Activated T-cell treated with anti-CD3 and anti-CD28 coated beads for 1 hour (primary cell): ENCODE results near the gene AKIRIN2.
"Not testable (repeated sequence)": the region's sequence is repeated elsewhere in the genome, so short reads cannot be mapped to it uniquely, and the experiment has no call there.

Experiments
- DNase-seq: peaks from one replicate; pipeline ENCODE4 v3.0.0-alpha.2; 2020; ENCODE audit warnings: low read depth

Gene AKIRIN2

GRCh38 chr6:87687893-87688292 lies 14.1 kb downstream of the AKIRIN2 start:
- not testable (repeated sequence) for DNase-seq

DNA sequence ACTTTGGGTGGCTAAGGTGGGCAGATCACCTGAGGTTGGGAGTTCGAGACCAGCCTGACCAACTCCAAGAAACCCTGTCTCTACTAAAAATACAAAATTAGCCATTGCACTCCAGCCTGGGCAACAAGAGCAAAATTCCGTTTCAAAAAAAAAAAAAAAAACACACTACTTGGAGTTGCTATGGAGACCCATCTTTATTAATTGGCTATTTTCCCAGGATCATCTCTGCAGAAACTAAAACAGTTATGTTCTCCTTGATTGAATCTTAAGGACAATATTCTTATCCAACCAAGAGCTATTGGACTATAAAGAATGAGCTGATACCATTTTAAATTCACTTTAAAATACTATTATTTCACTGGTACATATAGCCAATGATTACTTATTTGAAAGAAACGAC lies 14.7 kb downstream of the AKIRIN2 start:
- no peak for DNase-seq

DNA sequence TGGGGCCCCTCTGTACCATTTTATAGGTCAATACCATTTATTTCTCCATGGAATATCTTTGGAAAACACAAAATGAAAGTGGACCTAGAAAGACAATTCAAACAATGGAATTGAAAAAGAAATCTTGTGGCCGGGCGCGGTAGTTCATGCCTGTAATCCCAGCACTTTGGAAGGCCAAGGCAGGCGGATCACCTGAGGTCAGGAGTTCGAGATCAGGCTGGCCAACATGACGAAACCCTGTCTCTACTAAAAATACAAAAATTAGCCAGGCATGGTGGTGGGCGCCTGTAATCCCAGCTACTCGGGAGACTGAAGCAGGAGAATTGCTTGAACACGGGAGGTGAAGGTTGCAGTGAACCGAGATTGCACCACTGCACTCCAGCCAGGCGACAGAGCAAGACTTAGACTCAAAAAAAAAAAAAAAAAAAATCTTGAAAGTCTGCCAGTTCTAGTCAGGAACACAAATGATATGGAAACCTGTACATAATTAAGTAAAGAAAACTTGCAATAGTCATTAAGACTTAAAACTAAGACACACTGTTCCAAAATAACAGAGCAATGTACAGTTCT lies 15.3 kb downstream of the AKIRIN2 start:
- DNase-seq, result not testable (repeated sequence)

GRCh38 chr6:87684895-87685654 lies 17.0 kb downstream of the AKIRIN2 start:
- DNase-seq, result no peak

DNA sequence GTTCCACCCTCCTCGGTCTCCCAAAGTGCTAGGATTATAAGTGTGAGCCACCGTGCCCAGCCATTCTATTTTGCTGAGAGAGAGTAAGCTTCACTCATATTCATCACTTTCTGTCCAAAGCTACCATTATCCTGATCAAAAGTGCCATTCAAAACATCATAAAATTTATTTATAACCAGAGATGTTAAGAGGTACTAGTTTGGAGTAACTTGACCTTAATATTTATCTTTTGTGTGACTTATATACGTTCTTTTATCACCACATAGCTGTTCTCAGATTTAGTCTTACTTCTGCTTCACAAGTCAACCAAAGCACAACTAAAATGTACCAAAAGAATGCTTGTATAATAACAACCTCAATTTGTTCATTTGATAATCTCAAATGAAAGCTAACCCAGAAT lies 18.1 kb downstream of the AKIRIN2 start:
- DNase-seq, result no peak

DNA sequence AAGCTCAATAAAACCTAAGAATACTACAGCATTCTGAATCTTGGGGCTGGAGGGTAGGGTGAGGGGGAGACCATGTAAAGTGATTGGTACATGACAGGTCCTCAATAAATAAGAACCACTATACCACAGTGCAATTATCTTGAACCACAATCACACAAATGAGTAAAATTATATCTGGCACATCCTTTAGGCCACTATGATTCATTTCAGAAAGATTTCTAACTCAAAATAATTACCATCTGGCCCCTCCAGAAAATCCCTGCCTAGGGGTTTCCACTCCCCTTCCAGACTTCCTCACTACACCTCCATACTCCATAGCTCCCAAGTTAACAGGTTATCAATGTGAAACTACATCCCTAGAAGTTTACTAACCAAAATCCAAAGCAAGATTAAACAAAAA lies 19.7 kb downstream of the AKIRIN2 start:
- DNase-seq, result no peak

- no peak for DNase-seq
Observed at GRCh38 chr6:87675004-87675681, 26.9 kb downstream of the AKIRIN2 start.

DNA sequence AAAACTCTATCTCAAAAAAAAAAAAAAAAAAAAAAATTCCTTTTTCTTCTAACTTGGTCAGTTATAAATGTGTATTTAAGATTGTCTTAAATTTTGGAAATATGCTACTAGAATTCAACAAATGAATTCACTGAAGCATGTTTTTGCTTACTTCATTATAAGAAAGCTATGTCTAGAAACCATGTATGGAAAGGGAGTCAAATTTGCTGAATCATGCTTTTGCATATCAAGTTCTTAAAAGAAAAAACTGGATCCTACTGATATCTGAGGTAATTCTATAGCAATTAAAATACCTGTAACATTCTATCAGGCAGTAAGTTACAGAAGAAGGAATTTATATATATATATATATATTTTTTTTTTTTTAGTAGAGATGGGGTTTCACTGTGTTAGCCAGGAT lies 27.7 kb downstream of the AKIRIN2 start:
- DNase-seq, result no peak

DNA sequence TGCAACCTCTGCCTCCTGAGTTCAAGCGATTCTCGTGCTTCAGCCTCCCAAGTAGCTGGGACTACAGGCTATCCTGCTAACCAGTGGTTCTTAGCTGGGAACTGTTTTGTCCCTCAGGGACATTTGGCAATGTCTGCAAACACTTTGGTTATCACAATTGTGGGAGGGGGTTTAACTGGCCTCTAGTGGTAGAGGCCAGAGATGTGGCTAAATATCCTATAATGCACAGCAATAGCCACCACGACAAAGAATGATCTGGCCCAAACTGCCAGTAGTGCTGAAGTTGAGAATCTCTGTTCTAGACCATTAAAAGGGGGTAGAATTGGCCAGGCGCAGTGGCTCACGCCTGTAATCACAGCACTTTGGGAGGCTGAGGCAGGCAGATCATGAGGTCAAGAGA lies 28.8 kb downstream of the AKIRIN2 start:
- no peak for DNase-seq

DNA sequence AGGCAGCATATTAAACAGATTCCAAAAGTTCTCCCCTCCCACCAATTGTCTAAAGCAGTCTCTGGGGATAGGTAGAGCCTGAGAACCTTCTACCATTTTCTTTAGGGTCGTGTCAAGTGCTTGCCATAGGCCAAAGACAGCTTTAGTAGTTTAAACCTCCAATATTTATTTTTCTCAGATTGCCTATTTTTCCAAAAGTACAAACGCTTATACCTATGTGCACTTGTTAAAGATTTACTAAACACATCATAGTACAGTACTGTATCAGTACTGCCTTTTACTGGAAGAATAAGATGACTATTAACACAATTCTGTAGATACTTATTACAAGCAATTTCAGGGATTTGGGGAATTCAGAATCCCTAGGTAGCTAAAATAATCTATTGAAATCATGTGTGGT lies 29.4 kb downstream of the AKIRIN2 start:
- DNase-seq, result no peak

DNA sequence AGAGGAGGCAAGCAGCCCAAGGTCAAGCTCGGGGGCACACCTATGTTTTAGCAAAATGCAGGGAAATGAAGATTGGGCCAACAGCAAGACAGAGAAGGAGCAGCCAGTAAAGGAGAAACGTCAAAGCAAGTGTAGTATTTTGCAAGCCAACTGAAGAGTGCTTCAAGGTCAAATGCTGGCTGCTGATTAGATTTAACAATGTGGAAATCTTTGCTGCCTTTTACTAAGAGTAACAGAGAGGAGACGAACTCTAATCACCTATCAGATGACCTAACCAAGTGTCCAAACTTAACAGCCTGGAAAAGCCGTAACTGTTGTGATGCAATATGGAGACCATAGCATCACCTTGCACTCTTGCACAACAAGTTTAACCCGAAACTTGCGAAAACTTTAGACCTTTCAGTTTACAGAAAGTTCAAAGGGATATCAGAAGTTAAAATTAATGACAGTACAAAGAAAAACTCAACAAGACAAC lies 30.4 kb downstream of the AKIRIN2 start:
- DNase-seq, result no peak

DNA sequence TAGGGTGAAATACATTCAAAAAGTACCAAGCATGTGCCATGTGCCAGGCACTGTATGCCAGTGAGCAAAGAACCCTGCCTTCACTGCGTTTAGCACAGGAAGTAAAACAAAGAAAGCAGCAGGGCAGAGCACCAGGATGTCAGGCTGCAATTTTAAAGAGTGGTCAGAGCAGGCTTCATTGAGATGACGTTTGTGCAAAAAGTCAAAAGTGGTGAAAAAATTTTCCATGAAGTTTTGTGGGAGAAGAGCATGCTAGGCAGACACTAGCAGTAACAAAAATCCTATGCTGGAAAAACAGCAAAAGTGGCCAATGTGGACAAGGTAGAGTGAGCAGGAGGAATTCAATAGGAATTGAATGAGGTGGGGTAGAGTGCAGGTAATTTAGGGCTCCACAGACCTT lies 31.3 kb downstream of the AKIRIN2 start:
- no peak for DNase-seq

- no peak for DNase-seq
Observed at GRCh38 chr6:87669051-87669450, 33.0 kb downstream of the AKIRIN2 start.

DNA sequence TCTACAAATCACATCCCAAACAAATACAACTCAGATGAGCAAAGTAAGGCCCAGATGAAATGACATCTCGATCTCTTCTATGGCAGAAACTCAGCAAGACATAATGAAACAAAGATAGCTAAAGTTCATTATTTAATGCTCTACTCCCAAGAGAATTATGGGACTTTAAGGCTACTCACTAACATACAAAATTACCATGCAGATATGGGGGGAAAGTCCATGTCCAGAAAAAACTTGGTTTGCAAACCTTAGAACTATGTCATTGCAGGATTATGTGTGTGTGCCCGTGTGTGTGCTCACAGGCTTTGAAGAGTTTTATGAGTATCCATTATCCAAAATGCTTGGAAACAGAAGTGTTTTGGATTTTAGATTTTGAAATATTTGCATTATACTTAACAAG lies 34.0 kb downstream of the AKIRIN2 start:
- DNase-seq, result no peak

DNA sequence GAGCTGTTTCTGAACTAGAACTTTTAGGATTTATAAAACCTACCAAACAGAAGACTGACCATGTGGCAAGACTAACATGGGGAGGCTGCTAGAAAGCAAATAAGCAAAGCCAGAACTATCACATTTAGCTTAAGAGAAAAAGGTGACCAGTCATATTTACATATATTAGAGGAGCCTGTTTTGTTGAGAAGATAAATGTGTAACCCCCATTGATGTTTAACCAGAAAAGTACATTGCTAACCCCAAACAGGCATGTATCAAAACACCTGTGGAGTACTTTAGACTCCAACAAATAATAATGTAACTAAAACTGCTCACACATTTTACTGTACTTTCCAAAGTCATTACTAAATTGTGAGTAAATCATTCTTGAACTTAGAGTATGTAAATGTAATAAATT lies 35.0 kb downstream of the AKIRIN2 start:
- no peak for DNase-seq

DNA sequence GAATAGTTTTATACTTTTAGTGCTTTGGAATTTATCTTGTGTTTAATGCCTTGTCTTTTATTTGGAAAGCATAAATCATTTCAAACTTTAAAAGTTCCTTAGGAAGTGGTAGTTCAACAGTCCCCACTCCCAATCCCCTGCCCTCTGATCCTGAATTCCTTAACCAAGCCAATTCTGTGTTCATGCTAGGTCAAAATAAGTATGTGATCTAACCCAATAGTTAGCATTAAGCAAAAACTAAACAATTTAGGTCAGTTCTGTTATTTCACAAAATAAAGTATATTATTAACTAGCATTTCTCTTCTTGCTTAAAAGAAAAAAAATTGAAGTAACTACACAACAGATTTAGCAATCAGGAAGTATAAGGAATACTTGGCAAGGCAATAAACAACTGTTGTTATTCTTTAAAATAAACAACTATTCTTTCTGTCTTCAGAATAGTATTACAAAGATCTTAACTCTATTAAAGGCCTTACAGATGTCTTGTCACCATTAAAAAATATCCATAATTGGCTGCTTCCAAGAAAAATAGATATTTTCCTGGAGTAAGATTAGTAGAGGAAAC lies 37.0 kb downstream of the AKIRIN2 start:
- DNase-seq, result no peak

- no peak for DNase-seq
Observed at GRCh38 chr6:87663434-87663833, 38.6 kb downstream of the AKIRIN2 start.

DNA sequence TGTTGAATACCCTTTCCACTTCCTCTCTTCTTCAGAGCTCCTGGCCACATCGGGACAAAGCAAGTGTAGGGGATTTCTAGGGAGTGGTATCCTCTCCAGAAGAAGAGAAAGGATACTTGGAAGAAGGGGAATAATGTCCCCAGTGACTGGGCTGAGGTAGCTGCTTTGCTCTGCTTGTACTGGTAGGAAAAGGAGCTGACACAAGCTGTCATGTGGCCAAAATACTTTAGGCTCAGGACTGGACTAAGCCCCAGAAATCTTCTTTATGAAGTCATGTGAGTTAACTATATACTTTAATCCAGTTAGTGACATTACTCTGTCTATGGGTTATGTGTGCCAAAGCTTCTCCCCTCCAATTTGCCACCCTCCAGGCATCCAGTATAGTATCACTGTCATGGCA lies 40.5 kb downstream of the AKIRIN2 start:
- DNase-seq, result no peak

GRCh38 chr6:87661016-87661415 lies 41.0 kb downstream of the AKIRIN2 start:
- DNase-seq, result no peak

- no peak for DNase-seq
Observed at GRCh38 chr6:87660226-87660911, 41.7 kb downstream of the AKIRIN2 start.

GRCh38 chr6:87658516-87658915 lies 43.5 kb downstream of the AKIRIN2 start:
- no peak for DNase-seq

- DNase-seq, result no peak
Observed at GRCh38 chr6:87656857-87657256, 45.2 kb downstream of the AKIRIN2 start.
